NOMO-1 treated with dmso at 0.1 percent for 144 hours (cell line): ENCODE measurements around the gene SASH1.

Experiments
- DNase-seq: peaks from one replicate; lab custom pipeline; 2025; ENCODE audit not compliant: unreplicated experiment; lab: John Stamatoyannopoulos, UW

The SASH1 gene

DNA sequence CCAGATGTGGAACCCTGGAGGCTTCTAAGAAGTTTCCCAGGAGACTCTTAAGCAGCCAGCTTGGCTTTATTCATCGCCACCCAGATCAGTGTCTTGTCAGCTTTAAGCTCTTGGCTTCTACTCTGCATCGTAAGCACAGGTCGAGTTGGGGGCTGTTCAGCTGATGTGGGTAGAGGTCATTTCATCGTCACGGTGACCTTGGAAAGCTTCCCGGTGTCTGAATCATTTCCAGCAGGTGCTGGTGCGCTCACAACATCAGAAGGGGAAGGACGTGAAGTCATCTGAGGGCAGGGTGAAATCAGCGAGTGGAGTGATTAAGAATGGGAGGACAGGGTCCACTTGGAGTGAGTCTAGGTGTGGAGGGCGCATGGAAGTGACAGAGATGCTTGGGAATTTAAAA, 112.6 kb downstream of the SASH1 start:
- DNase-seq = no peak

DNA sequence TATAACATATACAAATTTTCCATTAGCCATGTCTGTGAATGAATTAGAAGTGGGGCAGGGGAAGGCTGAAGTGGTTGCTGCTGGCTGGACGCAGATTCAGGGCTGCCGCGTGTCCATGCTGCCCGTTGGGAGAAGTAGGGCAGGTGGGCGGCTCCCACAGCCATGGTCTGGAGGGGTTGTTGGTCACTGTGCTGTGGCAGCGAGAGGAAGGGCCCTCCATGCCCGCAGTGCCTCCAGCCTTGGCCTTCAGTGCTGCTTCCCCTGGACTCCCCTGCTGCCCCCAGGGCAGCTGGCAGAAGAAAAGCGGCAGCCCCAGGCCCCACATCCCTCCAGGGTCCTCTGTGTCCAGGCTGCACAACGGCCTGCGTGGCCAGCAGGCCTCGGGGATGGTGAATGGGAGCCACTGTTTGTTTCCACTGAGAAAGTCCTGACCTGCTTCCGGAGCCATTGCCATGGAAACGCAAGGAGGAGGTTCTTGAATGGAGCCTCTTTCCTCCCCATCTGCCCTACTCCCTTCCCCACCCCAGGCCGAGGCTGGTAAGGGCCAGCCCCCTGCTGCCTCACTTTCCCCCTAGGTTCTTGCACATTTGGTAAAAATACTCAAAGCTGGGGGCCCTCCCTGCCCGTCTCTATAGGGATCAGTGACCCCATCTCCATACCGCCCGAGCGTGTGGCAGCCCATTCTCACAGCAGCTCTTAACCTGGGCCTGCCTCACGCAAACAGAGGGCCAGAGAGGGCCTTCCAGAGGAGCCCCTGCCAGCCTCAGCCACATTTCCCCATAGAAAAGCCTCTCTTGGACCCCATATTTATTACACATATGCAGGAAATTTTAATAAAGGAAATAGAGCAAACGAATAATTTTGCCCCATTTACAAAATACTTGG, 113.3 kb downstream of the SASH1 start:
- no peak for DNase-seq

DNA sequence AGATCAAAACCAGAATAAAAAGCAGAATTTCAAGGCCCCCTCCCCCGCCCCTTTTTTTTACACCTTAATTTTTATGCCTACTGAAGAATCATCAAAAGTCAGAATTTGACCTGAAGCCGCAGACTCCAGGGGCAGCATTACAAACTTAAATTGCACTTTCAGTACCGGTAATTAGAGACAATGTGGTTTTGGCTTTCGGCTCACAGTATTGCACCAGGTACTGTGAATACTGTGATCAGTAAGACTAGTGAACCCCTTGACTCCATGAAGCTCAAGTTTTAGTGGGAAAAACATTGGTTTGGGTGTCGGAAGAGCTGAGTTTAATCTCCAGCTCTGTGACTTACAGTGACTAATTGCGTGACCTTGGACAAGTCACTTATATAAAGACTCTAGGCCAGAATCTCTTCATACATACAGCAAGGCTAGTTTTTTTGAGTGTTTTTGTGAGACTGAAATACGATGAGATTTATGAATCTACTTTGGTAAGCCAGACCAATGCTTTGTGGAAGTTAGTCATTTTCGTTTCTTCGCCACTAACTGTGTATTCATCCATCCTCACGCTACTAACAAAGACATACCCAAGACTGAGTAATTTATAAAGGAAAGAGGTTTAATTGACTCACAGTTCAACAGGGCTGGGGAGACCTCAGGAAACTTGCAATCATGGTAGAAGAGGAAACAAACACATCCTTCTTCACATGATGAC, 114.7 kb downstream of the SASH1 start:
- no peak for DNase-seq

GRCh38 chr6:148457843-148458159, 115.2 kb downstream of the SASH1 start:
- no peak for DNase-seq

GRCh38 chr6:148459238-148459637, 116.6 kb downstream of the SASH1 start:
- no peak for DNase-seq

DNA sequence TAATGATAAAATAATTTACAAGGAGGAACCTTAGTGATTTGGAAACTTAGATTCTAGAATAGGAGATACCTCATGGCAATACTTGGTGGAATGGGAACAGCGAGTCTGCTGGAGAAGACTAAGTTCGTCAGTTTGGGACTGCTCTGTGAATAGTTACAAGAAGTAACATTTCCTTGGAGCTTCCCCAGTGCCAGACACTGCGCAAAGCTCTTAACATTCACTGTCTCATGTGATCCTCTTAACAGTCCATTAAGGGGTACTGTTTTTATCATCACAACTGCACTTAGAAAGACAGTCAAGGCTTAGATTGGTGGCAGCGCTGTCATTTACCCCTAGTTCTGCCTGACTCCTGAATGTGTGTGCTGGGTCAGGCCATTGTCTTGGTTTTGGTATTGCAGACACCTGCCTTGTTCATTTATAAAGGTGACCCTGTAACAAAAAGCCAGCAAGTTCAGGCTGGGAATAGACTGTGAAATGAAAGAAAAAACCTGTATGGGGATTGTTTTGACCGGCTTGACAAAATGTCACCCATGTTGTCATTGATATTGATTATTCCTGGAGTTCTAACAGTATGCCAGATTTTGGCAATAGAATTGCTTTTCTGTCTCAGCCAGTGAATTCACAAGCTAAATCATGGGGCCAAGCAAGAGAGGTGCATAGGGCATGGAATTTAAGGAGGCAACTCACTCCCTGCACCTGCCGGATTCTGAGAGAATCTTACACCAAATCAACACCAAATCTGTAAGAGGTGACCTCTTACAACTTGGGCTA, 118.4 kb downstream of the SASH1 start:
- no peak for DNase-seq

DNA sequence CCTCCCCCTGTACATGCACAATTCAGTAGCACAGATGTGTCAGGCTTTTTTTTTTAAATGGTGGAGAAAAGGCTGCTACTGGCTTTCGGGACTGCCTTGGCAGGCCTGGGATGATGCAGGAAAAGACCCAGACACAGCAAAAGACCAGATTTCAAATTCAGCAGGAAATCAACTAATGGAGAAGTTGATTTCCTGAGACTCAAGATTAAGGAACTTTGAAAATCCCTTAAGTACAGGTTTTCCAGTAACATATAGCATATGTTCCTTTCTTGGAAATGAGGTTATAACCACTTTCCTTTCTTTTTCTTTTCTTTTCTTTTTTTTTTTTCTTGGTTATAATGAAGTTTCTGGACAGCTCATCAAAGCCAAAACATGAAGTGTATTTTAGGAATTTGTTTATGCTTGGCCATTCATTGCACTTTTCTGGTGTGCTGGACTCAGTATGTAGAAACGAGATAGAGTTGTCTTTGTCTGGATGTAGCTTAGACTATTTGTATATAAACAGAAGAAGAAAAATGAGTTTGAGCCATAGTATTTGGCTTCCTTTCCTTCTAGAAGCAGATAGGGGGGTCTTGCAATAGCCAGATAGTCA, 119.4 kb downstream of the SASH1 start:
- no peak for DNase-seq

- no peak for DNase-seq
Measured at GRCh38 chr6:148463671-148464070, 121.0 kb downstream of the SASH1 start.

DNA sequence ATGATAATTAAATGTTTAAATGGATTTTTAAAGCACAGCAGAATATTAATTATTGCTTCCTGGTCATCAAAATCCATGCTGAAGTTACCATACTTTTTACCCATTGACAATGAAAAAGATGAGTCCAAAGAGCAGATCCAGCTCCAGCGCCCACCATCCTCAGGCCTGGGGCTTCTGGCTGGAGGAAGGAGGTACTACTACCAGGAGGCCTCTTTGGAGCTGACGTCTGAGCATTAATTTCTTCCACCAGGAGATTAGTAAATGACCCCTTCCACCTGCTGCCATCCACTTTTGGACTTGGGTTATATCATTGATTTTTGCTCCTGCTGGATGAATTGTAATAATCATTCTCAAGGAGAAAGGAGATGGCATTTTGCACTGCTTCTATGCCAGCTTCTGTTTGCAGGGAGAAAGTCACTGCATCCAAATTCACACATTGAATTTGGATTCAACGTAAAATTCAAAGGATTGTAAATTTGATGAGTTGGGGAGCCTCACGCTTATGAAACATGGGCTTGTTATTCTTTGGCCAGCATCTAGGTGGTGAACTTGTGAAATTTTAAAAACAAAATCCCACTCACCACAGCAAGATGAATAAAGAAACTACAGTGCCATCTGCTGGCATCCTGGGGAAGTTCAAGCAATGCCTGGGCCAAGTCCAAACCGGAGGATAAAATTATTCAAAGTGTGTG, 121.8 kb downstream of the SASH1 start:
- DNase-seq = peak; percentile 42

GRCh38 chr6:148465011-148465335, 122.3 kb downstream of the SASH1 start:
- no peak for DNase-seq

GRCh38 chr6:148465670-148466069, 123.0 kb downstream of the SASH1 start:
- DNase-seq = no peak

GRCh38 chr6:148466158-148466557, 123.5 kb downstream of the SASH1 start:
- no peak for DNase-seq

DNA sequence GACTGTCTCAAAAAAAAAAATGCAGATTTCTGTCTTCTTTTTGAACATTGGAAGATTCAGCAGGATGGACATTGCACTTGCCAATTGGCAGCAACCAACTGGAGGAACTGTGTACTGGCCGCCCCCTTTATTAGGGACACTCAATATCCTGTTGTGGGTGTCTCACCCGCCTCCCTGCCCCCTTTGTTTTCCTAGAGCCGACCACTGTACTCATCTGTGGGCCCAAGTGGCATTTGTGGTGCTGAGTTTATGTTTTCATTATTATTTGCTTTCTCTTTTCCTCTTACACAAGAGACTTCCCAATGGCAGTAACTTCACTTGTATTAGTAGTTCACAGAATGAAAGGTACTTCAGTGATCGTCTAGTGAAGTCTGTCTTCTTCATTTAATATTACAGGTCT, 125.3 kb downstream of the SASH1 start:
- DNase-seq = no peak

DNA sequence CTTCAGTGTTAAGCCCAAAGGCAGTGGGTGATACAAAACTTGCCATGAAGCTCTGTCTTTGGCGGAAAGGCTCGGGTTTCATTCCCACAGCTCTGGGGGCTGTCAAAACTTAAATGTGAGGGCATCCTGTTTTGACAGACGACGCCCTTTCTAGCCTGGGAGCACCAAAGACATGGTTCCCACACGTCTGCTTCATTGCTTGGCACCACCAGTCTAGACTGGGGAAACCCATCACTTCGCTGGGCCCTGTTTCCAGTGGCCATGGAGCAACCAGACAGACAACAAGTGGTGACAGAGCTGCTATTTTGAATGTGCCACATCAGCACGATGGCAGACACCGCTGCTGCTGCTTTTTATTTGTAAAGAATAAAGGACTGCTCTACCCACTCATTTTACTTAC, 127.5 kb downstream of the SASH1 start:
- DNase-seq = no peak

GRCh38 chr6:148470606-148471465, 128.2 kb downstream of the SASH1 start:
- no peak for DNase-seq

DNA sequence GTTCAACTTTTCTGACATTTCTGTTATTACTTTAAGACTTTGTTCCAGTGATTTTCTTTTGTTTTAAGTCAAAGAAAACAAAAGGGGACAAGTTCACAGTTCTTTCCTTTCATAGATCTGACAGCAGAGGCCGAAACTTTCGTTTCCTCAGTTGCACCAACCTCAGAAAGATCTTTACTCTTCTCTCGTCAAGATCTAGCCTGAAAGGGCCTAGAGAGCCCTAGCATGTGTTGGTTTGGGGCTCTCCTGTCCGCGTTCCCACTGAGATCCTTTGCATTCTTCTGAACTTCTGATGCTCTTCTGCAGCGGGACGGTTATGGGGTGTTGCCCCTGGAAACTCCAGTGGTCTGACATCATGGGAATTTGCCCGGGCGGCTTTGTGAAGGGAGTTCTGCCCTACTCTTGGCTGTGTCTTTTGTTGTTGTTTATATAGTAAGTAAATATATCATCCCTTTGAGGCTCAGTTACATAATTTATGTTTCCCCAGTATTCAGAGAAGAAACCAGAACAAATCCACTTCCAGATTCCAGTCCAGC, 129.1 kb downstream of the SASH1 start:
- DNase-seq = no peak

GRCh38 chr6:148472171-148473105, 129.8 kb downstream of the SASH1 start:
- no peak for DNase-seq

GRCh38 chr6:148479497-148479896, 136.9 kb downstream of the SASH1 start:
- DNase-seq = no peak

- DNase-seq = no peak
Measured at GRCh38 chr6:148487461-148487860, 144.8 kb downstream of the SASH1 start.
